Ovary (tissue), 3 donors: ENCODE data around the gene ZNF652.

Source experiments
- EP300 ChIP-seq: sonication (generic); formaldehyde crosslinking; IDR thresholded peaks from one replicate; pipeline ENCODE4 v1.6.1; 2017; ENCODE audit warnings: antibody characterized with exemption
- POLR2A ChIP-seq: fragments of 450-650 bp; IDR thresholded peaks from one replicate; pipeline ENCODE4 v1.6.1; 2017; ENCODE audit warnings: antibody characterized with exemption, mild to moderate bottlenecking, moderate library complexity
- TF ChIP-seq, protein P1 (sequence below), 3 donors: fragments of 450-650 bp in 2 of 3; fragments of 200-600 bp in 1 of 3; IDR thresholded peaks; one replicate each; pipeline versions ENCODE4 v1.5.1 to v1.8.0; 2016 to 2022; ENCODE audit warnings: antibody characterized with exemption in 3 of 3, mild to moderate bottlenecking in 1 of 3
- donor health status: DM: no; HTN: no; CAD: no.

GRCh38 chr17:49333804-49334203 is 28.2 kb downstream of the ZNF652 start:
- TF ChIP-seq, protein P1, sequence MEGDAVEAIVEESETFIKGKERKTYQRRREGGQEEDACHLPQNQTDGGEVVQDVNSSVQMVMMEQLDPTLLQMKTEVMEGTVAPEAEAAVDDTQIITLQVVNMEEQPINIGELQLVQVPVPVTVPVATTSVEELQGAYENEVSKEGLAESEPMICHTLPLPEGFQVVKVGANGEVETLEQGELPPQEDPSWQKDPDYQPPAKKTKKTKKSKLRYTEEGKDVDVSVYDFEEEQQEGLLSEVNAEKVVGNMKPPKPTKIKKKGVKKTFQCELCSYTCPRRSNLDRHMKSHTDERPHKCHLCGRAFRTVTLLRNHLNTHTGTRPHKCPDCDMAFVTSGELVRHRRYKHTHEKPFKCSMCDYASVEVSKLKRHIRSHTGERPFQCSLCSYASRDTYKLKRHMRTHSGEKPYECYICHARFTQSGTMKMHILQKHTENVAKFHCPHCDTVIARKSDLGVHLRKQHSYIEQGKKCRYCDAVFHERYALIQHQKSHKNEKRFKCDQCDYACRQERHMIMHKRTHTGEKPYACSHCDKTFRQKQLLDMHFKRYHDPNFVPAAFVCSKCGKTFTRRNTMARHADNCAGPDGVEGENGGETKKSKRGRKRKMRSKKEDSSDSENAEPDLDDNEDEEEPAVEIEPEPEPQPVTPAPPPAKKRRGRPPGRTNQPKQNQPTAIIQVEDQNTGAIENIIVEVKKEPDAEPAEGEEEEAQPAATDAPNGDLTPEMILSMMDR (IDR thresholded peaks at IDR 0.05), result no peak
- TF ChIP-seq EP300 (no peak), POLR2A (no peak)
